Stimulated activated CD8-positive, alpha-beta memory T cell treated with anti-CD3 and anti-CD28 coated beads, Interleukin-7, amount 100 ng/mL, for 48 hours (primary cell): ENCODE data around the gene ASS1.

Experiments used
- DNase-seq, 2 donors: peaks; one replicate each; pipeline ENCODE4 v3.0.0-alpha.2; 2020; ENCODE audit warnings: low read depth in 1 of 2; ENCODE audit errors: extremely low read depth in 1 of 2

ASS1 gene

GRCh38 chr9:130526193-130526853 is 81.6 kb downstream of the ASS1 start:
- no peak for DNase-seq

- DNase-seq, result no peak
Observed at GRCh38 chr9:130526854-130527650, 82.3 kb downstream of the ASS1 start.

GRCh38 chr9:130527651-130528310 is 83.0 kb downstream of the ASS1 start:
- no peak for DNase-seq

GRCh38 chr9:130528674-130529073 is 83.9 kb downstream of the ASS1 start:
- no peak for DNase-seq

GRCh38 chr9:130530938-130531337 is 86.2 kb downstream of the ASS1 start:
- DNase-seq, result no peak

- no peak for DNase-seq
Observed at GRCh38 chr9:130531670-130532069, 86.9 kb downstream of the ASS1 start.

GRCh38 chr9:130532426-130533080 is 87.8 kb downstream of the ASS1 start:
- DNase-seq, result no peak

- DNase-seq, result no peak
Observed at GRCh38 chr9:130535818-130536521, 91.2 kb downstream of the ASS1 start.

- DNase-seq, result no peak
Observed at GRCh38 chr9:130536701-130537107, 91.9 kb downstream of the ASS1 start.

- DNase-seq, result no peak
Observed at GRCh38 chr9:130537346-130538050, 92.7 kb downstream of the ASS1 start.

- DNase-seq, result no peak
Observed at GRCh38 chr9:130539420-130540223, 94.9 kb downstream of the ASS1 start.

GRCh38 chr9:130541533-130541932 is 96.8 kb downstream of the ASS1 start:
- no peak for DNase-seq

- no peak for DNase-seq
Observed at GRCh38 chr9:130542038-130542437, 97.3 kb downstream of the ASS1 start.

- DNase-seq, result no peak
Observed at GRCh38 chr9:130542457-130543228, 97.9 kb downstream of the ASS1 start.

GRCh38 chr9:130543368-130543767 is 98.6 kb downstream of the ASS1 start:
- no peak for DNase-seq

GRCh38 chr9:130543859-130544258 is 99.1 kb downstream of the ASS1 start:
- no peak for DNase-seq

- DNase-seq, result no peak
Observed at GRCh38 chr9:130544364-130544763, 99.6 kb downstream of the ASS1 start.

GRCh38 chr9:130548103-130548502 is 103.3 kb downstream of the ASS1 start:
- DNase-seq, result no peak
